Loucy (cell line): Measurements from ENCODE around the gene MUC12.
"Not testable (repeated sequence)": the region's sequence is repeated elsewhere in the genome, so short reads cannot be mapped to it uniquely, and the experiment has no call there.

Source experiments
- EZH2phosphoT487 ChIP-seq: fragments of 200-600 bp; IDR thresholded peaks from 2 replicates; pipeline ENCODE4 v1.6.1; 2018; ENCODE audit warnings: antibody characterized with exemption, mild to moderate bottlenecking, moderate library complexity, borderline replicate concordance
- TF ChIP-seq, protein P1 (sequence below): fragments of 200-600 bp; sonication (generic); conservative IDR thresholded peaks from 2 replicates; pipeline ENCODE4 v1.5.1; 2014; ENCODE audit warnings: mild to moderate bottlenecking, antibody characterized with exemption, low read length

DNA sequence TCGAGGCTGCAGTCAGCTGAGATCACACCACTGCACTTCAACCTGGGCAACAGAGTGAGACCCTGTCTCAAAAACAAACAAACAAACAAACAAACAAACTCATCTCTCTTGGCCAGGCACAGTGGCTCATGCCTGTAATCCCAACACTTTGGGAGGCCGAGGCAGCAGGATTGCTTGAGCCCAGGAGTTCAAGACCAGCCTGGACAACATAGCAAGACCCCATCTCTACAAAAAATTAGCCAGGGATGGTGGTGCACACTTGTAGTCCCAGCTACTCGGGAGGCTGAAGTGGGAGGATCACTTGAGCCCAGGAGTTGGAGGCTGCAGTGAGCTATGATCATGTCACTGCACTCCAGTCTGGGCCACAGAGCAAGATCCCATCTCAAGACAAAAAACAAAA lies 95.8 kb downstream of the MUC12 start:
- TF ChIP-seq, protein P1, sequence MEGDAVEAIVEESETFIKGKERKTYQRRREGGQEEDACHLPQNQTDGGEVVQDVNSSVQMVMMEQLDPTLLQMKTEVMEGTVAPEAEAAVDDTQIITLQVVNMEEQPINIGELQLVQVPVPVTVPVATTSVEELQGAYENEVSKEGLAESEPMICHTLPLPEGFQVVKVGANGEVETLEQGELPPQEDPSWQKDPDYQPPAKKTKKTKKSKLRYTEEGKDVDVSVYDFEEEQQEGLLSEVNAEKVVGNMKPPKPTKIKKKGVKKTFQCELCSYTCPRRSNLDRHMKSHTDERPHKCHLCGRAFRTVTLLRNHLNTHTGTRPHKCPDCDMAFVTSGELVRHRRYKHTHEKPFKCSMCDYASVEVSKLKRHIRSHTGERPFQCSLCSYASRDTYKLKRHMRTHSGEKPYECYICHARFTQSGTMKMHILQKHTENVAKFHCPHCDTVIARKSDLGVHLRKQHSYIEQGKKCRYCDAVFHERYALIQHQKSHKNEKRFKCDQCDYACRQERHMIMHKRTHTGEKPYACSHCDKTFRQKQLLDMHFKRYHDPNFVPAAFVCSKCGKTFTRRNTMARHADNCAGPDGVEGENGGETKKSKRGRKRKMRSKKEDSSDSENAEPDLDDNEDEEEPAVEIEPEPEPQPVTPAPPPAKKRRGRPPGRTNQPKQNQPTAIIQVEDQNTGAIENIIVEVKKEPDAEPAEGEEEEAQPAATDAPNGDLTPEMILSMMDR, result not testable (repeated sequence)
- not testable (repeated sequence) for TF ChIP-seq EZH2phosphoT487
